Astrocyte (in vitro differentiated cells and primary cell): ENCODE data around the gene PDCL2. TPM values are rescaled to one million over a fixed set of nuclear protein-coding genes. Genes with fewer than 3 reads are reported as not detected.
A peak's percentile ranks its signal among the peaks of the same experiment; 100 is the strongest.

Source experiments
- DNase-seq: peaks from one replicate; pipeline ENCODE4 v3.0.0-alpha.2; 2010; ENCODE audit warnings: low read depth
- FAIRE-seq: peaks from 2 replicates; lab custom pipeline; 2011; peaks lifted over from hg19 to GRCh38; lab: Jason Lieb, UNC
- H2AFZ ChIP-seq: 2 replicates; pipeline ENCODE4 v1.6.0; 2012; ENCODE audit warnings: low read depth, low read length, inconsistent platforms
- H3K27ac ChIP-seq: 2 replicates; pipeline ENCODE4 v1.5.1; 2011; ENCODE audit warnings: low read depth, low read length, inconsistent platforms
- H3K27me3 ChIP-seq: 2 replicates; pipeline ENCODE4 v1.6.0; 2011; ENCODE audit warnings: low read length, inconsistent platforms; ENCODE audit not compliant: insufficient read depth
- H3K36me3 ChIP-seq: 2 replicates; pipeline ENCODE4 v1.5.1; 2011; ENCODE audit warnings: low read length, inconsistent platforms; ENCODE audit not compliant: insufficient read depth
- H3K4me1 ChIP-seq: 2 replicates; pipeline ENCODE4 v1.5.1; 2011; ENCODE audit warnings: low read length, inconsistent platforms; ENCODE audit not compliant: insufficient read depth
- H3K4me2 ChIP-seq: 2 replicates; pipeline ENCODE4 v1.6.0; 2012; ENCODE audit warnings: low read length, inconsistent platforms
- H3K4me3 ChIP-seq: 2 replicates; pipeline ENCODE4 v1.5.1; 2011; ENCODE audit warnings: low read depth, mild to moderate bottlenecking, low read length, inconsistent platforms; ENCODE audit not compliant: insufficient read depth
- H3K79me2 ChIP-seq: 2 replicates; pipeline ENCODE4 v1.6.0; 2012; ENCODE audit warnings: mild to moderate bottlenecking, low read length, inconsistent platforms; ENCODE audit not compliant: insufficient read depth
- H3K9ac ChIP-seq: 2 replicates; pipeline ENCODE4 v1.6.0; 2012; ENCODE audit warnings: mild to moderate bottlenecking, low read length, inconsistent platforms
- H3K9me3 ChIP-seq: 2 replicates; pipeline ENCODE4 v1.5.1; 2012; ENCODE audit warnings: low read depth, mild to moderate bottlenecking, low read length, inconsistent platforms; ENCODE audit not compliant: insufficient read depth
- H4K20me1 ChIP-seq: 2 replicates; pipeline ENCODE4 v1.6.0; 2012; ENCODE audit warnings: low read length, inconsistent platforms; ENCODE audit not compliant: insufficient read depth
- H3K27ac Mint-ChIP-seq: one replicate; pipeline ENCODE4 v1.8.0; 2021; ENCODE audit warnings: mild to moderate bottlenecking, mixed read lengths; ENCODE audit not compliant: unreplicated experiment
- H3K27me3 Mint-ChIP-seq: one replicate; pipeline ENCODE4 v1.8.0; 2021; ENCODE audit warnings: low read depth, mixed read lengths; ENCODE audit not compliant: unreplicated experiment
- H3K36me3 Mint-ChIP-seq: one replicate; pipeline ENCODE4 v1.8.0; 2021; ENCODE audit warnings: low read depth, mixed read lengths; ENCODE audit not compliant: unreplicated experiment
- H3K4me1 Mint-ChIP-seq: one replicate; pipeline ENCODE4 v1.8.0; 2021; ENCODE audit warnings: low read depth, mixed read lengths; ENCODE audit not compliant: unreplicated experiment
- H3K4me3 Mint-ChIP-seq: one replicate; pipeline ENCODE4 v1.8.0; 2021; ENCODE audit warnings: mild to moderate bottlenecking, moderate library complexity, mixed read lengths; ENCODE audit not compliant: unreplicated experiment
- H3K9me3 Mint-ChIP-seq: one replicate; pipeline ENCODE4 v1.8.0; 2021; ENCODE audit warnings: mild to moderate bottlenecking, mixed read lengths; ENCODE audit not compliant: unreplicated experiment
- CTCF ChIP-seq: IDR thresholded peaks from 2 replicates; pipeline ENCODE4 v1.5.1; 2011; ENCODE audit warnings: low read depth, mild to moderate bottlenecking, inconsistent platforms, low read length, moderate library complexity; ENCODE audit not compliant: insufficient read depth
- EZH2 ChIP-seq: IDR thresholded peaks from 2 replicates; pipeline ENCODE4 v1.6.1; 2012; ENCODE audit warnings: mild to moderate bottlenecking, low read length, inconsistent platforms; ENCODE audit not compliant: insufficient read depth
- total RNA-seq: library from RNA; stranded (reverse); gene quantifications from 2 replicates; pipeline ENCODE4 v1.2.1, GENCODE V29; 2021

Gene PDCL2
- total RNA-seq, 1 donor from 2014 or later: not detected

DNA sequence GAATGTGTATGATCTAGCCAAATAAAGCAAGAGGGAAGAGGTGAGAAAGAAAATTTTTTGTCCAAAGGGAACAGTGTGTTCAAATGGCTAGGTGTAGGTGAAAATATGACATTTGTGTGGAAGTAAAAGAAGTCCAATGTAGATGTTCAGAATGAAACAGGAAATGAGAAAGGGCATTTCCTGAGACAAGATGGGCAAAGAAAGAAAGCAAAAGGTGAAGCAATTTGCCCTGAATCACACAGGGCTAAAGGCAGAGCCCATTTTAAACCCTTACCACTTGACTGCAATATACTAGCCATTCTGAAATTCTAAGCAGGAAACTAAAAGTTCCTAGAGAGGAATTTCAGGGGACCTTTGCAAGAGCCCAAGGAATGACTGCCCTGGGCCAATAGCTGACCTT, 81.4 kb downstream of the PDCL2 start:
- no peak for TF ChIP-seq CTCF
- TF ChIP-seq EZH2: no peak
- H4K20me1 ChIP-seq: peaks cover 4% of the 10 kb centered on the region
- Mint-ChIP-seq H3K27me3 (no peaks in the 10 kb centered on the region), H3K4me3 (no peak overlapping the region), H3K9me3 (no peaks in the 10 kb centered on the region), H3K27ac (no peak overlapping the region), H3K4me1 (peaks cover 16% of the 10 kb centered on the region), H3K36me3 (no peaks in the 10 kb centered on the region)
- no peak overlapping the region for H2AFZ ChIP-seq
- no peak for DNase-seq
- H3K27ac ChIP-seq: no peak overlapping the region
- H3K36me3 ChIP-seq: no peaks in the 10 kb centered on the region
- no peak for FAIRE-seq
- peaks cover 9% of the 10 kb centered on the region for H3K4me1 ChIP-seq
- peaks cover 41% of the 10 kb centered on the region for H3K79me2 ChIP-seq
- H3K9ac ChIP-seq: no peak overlapping the region
- H3K27me3 ChIP-seq: no peaks in the 10 kb centered on the region
- H3K4me2 ChIP-seq: no peak overlapping the region
- H3K9me3 ChIP-seq: no peaks in the 10 kb centered on the region
- no peak overlapping the region for H3K4me3 ChIP-seq

GRCh38 chr4:55509266-55509665, 82.8 kb downstream of the PDCL2 start:
- peaks cover 9% of the 10 kb centered on the region for H3K4me1 ChIP-seq
- H3K27ac ChIP-seq: no peak overlapping the region
- FAIRE-seq (no peak), DNase-seq (peak; percentile 36)
- H3K4me1 Mint-ChIP-seq: peaks cover 16% of the 10 kb centered on the region
- no peaks in the 10 kb centered on the region for H3K27me3 ChIP-seq
- peaks cover 4% of the 10 kb centered on the region for H4K20me1 ChIP-seq
- no peak overlapping the region for H3K4me3 ChIP-seq
- no peak overlapping the region for H3K4me2 ChIP-seq
- TF ChIP-seq CTCF (no peak), EZH2 (no peak)
- H3K9me3 ChIP-seq: no peaks in the 10 kb centered on the region
- H3K79me2 ChIP-seq: peaks cover 40% of the 10 kb centered on the region
- no peak overlapping the region for H2AFZ ChIP-seq
- H3K36me3 Mint-ChIP-seq: no peaks in the 10 kb centered on the region
- no peaks in the 10 kb centered on the region for H3K36me3 ChIP-seq
- H3K27me3 Mint-ChIP-seq: no peaks in the 10 kb centered on the region
- no peaks in the 10 kb centered on the region for H3K9me3 Mint-ChIP-seq
- no peak overlapping the region for H3K27ac Mint-ChIP-seq
- no peak overlapping the region for H3K9ac ChIP-seq
- H3K4me3 Mint-ChIP-seq: no peak overlapping the region

DNA sequence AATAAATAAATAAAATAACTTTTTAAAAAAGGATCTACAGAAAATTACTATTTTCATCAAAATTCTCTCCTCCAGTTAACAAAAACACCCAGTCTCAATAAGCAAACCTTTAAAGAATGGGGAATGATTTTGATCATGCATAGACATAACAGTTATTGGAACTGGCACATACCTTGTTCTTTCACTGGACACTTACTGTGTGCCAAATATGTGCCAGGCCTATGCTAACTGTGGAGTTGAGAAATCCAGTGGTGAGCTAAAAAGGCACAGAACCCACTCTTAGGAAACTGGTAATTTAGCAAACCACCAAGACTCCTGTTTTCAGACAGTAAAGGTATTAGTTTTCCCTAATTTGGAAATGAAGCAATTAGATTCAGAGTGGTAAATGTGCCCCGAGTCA, 84.4 kb downstream of the PDCL2 start:
- H3K4me1 ChIP-seq: peaks cover 19% of the 10 kb centered on the region
- DNase-seq (no peak), FAIRE-seq (no peak)
- H3K9me3 ChIP-seq: no peaks in the 10 kb centered on the region
- H3K27ac Mint-ChIP-seq: no peak overlapping the region
- no peaks in the 10 kb centered on the region for H3K36me3 Mint-ChIP-seq
- TF ChIP-seq CTCF (no peak), EZH2 (no peak)
- H3K27me3 Mint-ChIP-seq: no peaks in the 10 kb centered on the region
- no peak overlapping the region for H3K27ac ChIP-seq
- no peaks in the 10 kb centered on the region for H3K9me3 Mint-ChIP-seq
- no peak overlapping the region for H3K9ac ChIP-seq
- no peak overlapping the region for H3K4me3 Mint-ChIP-seq
- H3K36me3 ChIP-seq: no peaks in the 10 kb centered on the region
- no peak overlapping the region for H2AFZ ChIP-seq
- peaks cover 24% of the 10 kb centered on the region for H3K4me1 Mint-ChIP-seq
- H4K20me1 ChIP-seq: peaks cover 4% of the 10 kb centered on the region
- H3K4me2 ChIP-seq: no peak overlapping the region
- H3K4me3 ChIP-seq: no peak overlapping the region
- H3K79me2 ChIP-seq: peaks cover 37% of the 10 kb centered on the region
- no peaks in the 10 kb centered on the region for H3K27me3 ChIP-seq

Other genes starting within 250 kb of the PDCL2 start
- gene SRD5A3, start 246.0 kb downstream of the PDCL2 start, total RNA-seq: 39.5 and 43.8 TPM in 2 replicates
- gene TMEM165, start 196.3 kb downstream of the PDCL2 start, total RNA-seq: 128 and 130 TPM in 2 replicates
- gene CLOCK, start 45.3 kb downstream of the PDCL2 start, total RNA-seq: 20.4 and 21.4 TPM in 2 replicates
- 0.61 TPM in 1 of 2 replicates, not detected in the other for gene NMU, start 44.1 kb upstream of the PDCL2 start, total RNA-seq
- not detected in 2 replicates for gene EXOC1L, start 227.5 kb upstream of the PDCL2 start, total RNA-seq